HCT116 (cell line): ENCODE measurements around the gene SMG6.

Experiments
- JUND ChIP-seq: IDR thresholded peaks from 2 replicates; pipeline ENCODE4 v1.6.1; 2012
- POLR2A ChIP-seq: IDR thresholded peaks from 2 replicates; pipeline ENCODE4 v1.7.0; 2011; ENCODE audit warnings: borderline replicate concordance; ENCODE audit not compliant: insufficient read depth, insufficient read length; ENCODE audit errors: extremely low read depth
- POLR2AphosphoS5 ChIP-seq: IDR thresholded peaks from 2 replicates; pipeline ENCODE4 v1.6.1; 2011; ENCODE audit warnings: mild to moderate bottlenecking, low read depth, low read length, moderate library complexity
- TCF7L2 ChIP-seq: IDR thresholded peaks from 2 replicates; pipeline ENCODE4 v1.7.0; 2011; ENCODE audit warnings: borderline replicate concordance, inconsistent platforms; ENCODE audit not compliant: insufficient read depth, insufficient read length; ENCODE audit errors: extremely low read depth
- TF ChIP-seq, protein P1 (sequence below), 3 experiments: fragments of 200-600 bp in 1 of 3; sonication (generic) in 1 of 3; IDR thresholded peaks in 2 of 3; conservative IDR thresholded peaks in 1 of 3; 2 replicates each; pipeline ENCODE4 v1.5.1; 2012 to 2017; ENCODE audit warnings: low read depth in 2 of 3, low read length in 2 of 3, antibody characterized with exemption in 1 of 3, borderline replicate concordance in 1 of 3, control low read depth in 1 of 3, mild to moderate bottlenecking in 1 of 3, mixed read lengths in 1 of 3, mixed run types in 1 of 3, moderate library complexity in 1 of 3; ENCODE audit not compliant: insufficient read depth in 1 of 3
- TF ChIP-seq, protein P2 (sequence below): IDR thresholded peaks from 2 replicates; pipeline ENCODE4 v1.6.1; 2012; ENCODE audit warnings: low read depth

DNA sequence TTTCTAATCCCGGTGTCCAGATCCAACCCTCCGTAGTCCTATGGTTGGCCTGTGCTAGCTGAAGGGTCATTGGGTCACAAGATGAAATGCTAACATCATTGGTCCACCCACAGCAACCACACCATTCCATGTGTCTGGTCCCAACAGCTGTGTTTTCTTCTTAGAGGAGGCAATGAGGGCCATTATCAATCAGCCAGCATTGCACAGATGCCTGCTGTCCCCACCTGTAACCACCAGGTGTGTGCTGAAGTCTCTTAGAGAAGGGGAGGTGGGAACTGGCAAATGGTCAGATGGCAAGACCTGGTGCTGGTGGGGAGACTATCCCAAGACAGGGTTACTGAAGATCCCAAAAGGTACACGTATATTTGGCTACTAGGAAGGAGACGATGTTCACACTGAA, 211.3 kb downstream of the SMG6 start:
- TF ChIP-seq, protein P1, sequence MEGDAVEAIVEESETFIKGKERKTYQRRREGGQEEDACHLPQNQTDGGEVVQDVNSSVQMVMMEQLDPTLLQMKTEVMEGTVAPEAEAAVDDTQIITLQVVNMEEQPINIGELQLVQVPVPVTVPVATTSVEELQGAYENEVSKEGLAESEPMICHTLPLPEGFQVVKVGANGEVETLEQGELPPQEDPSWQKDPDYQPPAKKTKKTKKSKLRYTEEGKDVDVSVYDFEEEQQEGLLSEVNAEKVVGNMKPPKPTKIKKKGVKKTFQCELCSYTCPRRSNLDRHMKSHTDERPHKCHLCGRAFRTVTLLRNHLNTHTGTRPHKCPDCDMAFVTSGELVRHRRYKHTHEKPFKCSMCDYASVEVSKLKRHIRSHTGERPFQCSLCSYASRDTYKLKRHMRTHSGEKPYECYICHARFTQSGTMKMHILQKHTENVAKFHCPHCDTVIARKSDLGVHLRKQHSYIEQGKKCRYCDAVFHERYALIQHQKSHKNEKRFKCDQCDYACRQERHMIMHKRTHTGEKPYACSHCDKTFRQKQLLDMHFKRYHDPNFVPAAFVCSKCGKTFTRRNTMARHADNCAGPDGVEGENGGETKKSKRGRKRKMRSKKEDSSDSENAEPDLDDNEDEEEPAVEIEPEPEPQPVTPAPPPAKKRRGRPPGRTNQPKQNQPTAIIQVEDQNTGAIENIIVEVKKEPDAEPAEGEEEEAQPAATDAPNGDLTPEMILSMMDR (IDR thresholded peaks at IDR 0.05 in 2 of 3, conservative IDR thresholded peaks at IDR 0.05 in 1 of 3; ENCODE audit: borderline replicate concordance in 1 of 3, insufficient read depth in 1 of 3, low read depth in 2 of 3, low read length in 2 of 3), result peak in 2 of 3 experiments; percentile 11 to 13; a peak in 1 of 6 replicates
- no peak for TF ChIP-seq POLR2A
- TF ChIP-seq JUND, result no peak
- TF ChIP-seq, protein P2, sequence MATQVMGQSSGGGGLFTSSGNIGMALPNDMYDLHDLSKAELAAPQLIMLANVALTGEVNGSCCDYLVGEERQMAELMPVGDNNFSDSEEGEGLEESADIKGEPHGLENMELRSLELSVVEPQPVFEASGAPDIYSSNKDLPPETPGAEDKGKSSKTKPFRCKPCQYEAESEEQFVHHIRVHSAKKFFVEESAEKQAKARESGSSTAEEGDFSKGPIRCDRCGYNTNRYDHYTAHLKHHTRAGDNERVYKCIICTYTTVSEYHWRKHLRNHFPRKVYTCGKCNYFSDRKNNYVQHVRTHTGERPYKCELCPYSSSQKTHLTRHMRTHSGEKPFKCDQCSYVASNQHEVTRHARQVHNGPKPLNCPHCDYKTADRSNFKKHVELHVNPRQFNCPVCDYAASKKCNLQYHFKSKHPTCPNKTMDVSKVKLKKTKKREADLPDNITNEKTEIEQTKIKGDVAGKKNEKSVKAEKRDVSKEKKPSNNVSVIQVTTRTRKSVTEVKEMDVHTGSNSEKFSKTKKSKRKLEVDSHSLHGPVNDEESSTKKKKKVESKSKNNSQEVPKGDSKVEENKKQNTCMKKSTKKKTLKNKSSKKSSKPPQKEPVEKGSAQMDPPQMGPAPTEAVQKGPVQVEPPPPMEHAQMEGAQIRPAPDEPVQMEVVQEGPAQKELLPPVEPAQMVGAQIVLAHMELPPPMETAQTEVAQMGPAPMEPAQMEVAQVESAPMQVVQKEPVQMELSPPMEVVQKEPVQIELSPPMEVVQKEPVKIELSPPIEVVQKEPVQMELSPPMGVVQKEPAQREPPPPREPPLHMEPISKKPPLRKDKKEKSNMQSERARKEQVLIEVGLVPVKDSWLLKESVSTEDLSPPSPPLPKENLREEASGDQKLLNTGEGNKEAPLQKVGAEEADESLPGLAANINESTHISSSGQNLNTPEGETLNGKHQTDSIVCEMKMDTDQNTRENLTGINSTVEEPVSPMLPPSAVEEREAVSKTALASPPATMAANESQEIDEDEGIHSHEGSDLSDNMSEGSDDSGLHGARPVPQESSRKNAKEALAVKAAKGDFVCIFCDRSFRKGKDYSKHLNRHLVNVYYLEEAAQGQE, result no peak
- no peak for TF ChIP-seq POLR2AphosphoS5
- no peak for TF ChIP-seq TCF7L2
